C4-2B (cell line): ENCODE results near the gene CACNA1B.

ENCODE experiments used
- ZFX ChIP-seq: fragments of 450-650 bp; IDR thresholded peaks from 2 replicates; pipeline ENCODE4 v1.6.1; 2017
- TF ChIP-seq, protein P1 (sequence below): fragments of 450-650 bp; conservative IDR thresholded peaks from 2 replicates; pipeline ENCODE4 v1.5.1; 2017; ENCODE audit warnings: mild to moderate bottlenecking

DNA sequence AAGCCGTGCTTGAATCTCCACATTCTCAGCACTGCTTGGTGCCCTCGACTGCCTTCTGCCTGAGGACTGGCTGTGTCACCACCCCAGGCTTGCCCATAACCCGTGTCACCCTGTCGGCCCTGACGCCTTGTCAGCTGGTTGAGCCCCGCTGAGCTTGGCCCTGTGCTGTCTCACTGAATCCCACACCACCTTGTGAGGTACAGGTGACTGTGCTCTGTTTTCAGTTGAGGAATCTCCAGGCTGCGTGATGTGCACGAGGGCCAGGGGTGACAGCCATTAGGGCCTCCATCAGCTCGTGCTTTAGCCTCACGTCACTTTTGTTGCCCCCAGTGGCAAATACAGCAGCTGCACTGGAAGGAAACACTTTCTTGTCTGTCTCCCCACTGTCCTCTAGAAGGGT lies 90.7 kb downstream of the CACNA1B start:
- TF ChIP-seq, protein P1, sequence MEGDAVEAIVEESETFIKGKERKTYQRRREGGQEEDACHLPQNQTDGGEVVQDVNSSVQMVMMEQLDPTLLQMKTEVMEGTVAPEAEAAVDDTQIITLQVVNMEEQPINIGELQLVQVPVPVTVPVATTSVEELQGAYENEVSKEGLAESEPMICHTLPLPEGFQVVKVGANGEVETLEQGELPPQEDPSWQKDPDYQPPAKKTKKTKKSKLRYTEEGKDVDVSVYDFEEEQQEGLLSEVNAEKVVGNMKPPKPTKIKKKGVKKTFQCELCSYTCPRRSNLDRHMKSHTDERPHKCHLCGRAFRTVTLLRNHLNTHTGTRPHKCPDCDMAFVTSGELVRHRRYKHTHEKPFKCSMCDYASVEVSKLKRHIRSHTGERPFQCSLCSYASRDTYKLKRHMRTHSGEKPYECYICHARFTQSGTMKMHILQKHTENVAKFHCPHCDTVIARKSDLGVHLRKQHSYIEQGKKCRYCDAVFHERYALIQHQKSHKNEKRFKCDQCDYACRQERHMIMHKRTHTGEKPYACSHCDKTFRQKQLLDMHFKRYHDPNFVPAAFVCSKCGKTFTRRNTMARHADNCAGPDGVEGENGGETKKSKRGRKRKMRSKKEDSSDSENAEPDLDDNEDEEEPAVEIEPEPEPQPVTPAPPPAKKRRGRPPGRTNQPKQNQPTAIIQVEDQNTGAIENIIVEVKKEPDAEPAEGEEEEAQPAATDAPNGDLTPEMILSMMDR = no peak
- TF ChIP-seq ZFX = no peak
